LHCN-M2 (cell line): ENCODE data around the gene TENM4. TPM values are rescaled to one million over a fixed set of nuclear protein-coding genes. Genes with fewer than 3 reads are reported as not detected.

Experiments
- DNase-seq: peaks from one replicate; pipeline ENCODE4 v3.0.0-alpha.2; 2012; ENCODE audit warnings: low read depth
- total RNA-seq: library from RNA; depleted of rRNA; stranded (reverse); fragments of >200 nt; gene quantifications from 2 replicates; pipeline ENCODE4 v1.2.3, GENCODE V29; 2014

TENM4 gene
- total RNA-seq, 1 experiment from 2014 or later, result 0.06 TPM

GRCh38 chr11:78763664-78764063 lies 677.2 kb downstream of the TENM4 start:
- no peak for DNase-seq

- DNase-seq, result no peak
Observed at GRCh38 chr11:78762105-78762504, 678.7 kb downstream of the TENM4 start.

GRCh38 chr11:78759071-78759470 lies 681.8 kb downstream of the TENM4 start:
- DNase-seq, result no peak

GRCh38 chr11:78753297-78753696 lies 687.5 kb downstream of the TENM4 start:
- DNase-seq, result no peak

DNA sequence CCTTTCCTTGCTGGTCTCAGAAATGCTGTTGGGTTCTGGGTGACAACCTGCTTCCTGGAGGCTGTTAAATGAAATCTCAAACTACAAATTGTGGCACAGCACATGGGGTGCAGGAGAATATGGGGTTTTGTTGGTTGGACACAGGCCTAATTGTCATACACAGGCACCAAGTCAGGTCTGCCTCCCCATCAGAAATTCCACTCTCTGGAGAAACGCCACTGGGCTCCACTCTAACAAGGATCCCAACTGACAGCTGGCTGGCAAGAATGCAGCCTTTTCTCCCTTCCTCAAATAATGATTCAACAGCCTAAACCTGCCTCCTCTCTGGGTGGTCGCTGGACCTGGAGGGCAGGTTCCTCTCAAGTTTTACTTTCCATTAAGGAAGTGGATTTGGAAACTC lies 688.3 kb downstream of the TENM4 start:
- no peak for DNase-seq

GRCh38 chr11:78748918-78749690 lies 691.7 kb downstream of the TENM4 start:
- DNase-seq, result no peak

GRCh38 chr11:78744949-78745348 lies 695.9 kb downstream of the TENM4 start:
- no peak for DNase-seq

DNA sequence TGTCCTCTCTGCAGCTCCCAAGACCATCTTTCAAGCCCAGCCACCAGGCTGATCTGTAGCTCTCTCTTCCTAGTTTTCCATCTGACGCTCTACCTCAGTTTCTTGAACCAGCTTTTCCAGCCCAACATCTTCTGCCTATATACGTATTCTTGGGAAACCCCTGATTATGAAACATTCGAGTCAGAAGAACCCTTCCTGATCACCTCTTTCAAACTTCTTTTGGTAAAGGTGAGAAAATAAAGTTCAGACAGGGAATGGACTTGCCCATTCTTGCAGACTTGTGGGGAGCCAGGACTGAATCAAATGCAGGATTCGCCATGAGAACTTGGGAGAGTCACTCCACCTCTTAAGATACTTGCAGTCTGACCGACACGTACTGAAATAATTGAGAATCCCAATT lies 696.6 kb downstream of the TENM4 start:
- DNase-seq, result no peak

GRCh38 chr11:78742430-78742829 lies 698.4 kb downstream of the TENM4 start:
- no peak for DNase-seq

DNA sequence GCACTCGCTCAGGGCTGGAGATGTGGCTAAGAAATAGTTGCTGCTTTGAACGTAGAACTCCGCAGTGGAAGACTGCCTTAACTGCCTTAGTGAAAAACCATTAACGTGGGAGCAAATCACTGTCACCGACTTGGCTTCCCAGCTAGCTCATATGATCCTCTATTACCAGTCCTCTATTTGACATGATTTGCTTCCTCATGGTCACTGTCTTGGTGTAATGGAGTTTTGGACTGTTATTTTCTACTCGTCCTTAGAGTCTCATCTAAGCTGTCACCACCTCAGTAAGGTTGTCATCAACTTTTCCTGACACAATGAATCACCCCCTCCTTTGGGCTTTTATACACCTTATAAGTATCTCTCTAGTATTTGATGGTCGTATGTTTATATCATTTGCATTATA lies 699.1 kb downstream of the TENM4 start:
- no peak for DNase-seq

GRCh38 chr11:78740199-78741071 lies 700.4 kb downstream of the TENM4 start:
- no peak for DNase-seq

DNA sequence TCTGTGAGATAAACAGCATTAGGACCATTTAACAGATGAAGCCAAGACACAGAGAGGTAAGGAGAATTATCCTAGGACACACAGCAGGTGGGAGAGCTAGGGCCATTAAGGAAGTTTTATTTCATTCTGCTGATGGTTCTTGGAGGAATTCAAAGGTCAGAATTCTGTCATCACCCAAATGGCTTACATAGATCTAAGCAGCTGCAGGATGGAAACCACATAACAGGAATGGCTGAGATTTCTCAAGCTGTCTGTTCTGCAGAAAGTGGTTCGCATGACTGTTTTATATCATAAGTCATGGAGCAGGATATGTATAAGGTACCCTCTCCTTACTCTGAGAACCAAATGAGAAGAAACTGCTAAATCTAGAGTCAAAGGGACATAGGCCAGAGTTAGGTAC lies 702.9 kb downstream of the TENM4 start:
- no peak for DNase-seq

- no peak for DNase-seq
Observed at GRCh38 chr11:78737301-78737700, 703.5 kb downstream of the TENM4 start.

- no peak for DNase-seq
Observed at GRCh38 chr11:78735711-78736110, 705.1 kb downstream of the TENM4 start.

- DNase-seq, result no peak
Observed at GRCh38 chr11:78733031-78733430, 707.8 kb downstream of the TENM4 start.

- no peak for DNase-seq
Observed at GRCh38 chr11:78732246-78732645, 708.6 kb downstream of the TENM4 start.

- no peak for DNase-seq
Observed at GRCh38 chr11:78731027-78731426, 709.8 kb downstream of the TENM4 start.

GRCh38 chr11:78730267-78730824 lies 710.5 kb downstream of the TENM4 start:
- no peak for DNase-seq

DNA sequence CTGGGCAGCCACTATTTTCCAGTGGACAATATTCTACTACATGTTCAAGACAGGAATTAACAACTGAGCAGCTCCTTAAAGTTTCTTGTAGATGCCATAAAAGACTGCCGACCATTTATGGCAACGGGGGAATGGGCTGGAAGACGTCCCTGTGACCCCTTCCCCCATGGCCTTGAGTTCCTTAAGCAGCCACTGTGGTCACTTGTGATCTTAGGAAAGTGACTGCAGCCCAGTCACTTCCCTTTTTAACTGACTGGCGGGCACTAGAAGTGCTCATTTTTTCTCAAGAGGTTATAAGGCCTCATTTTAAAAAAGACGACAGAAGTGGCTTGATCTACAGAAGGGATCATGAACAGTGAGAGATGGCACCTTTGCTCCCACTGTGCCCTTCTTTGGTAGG lies 713.0 kb downstream of the TENM4 start:
- no peak for DNase-seq

DNA sequence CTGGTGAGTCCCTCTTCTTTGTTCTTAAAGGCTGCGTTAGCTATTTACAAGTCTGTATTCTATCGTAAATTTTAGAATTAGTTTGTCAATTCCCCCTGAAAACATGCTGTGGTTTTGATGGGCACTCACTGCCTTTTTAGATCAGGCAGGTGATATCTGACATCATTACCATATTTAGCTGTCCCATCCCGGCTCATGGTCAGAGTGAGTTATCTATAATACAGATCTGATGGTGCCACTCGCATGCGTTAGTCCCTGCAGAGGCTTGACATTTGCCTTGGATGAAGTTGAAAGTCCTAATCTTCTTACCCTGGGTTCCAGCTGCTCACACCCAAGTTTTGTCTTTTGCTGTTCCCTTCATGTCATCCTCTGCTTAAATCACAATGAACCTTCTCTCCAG lies 715.6 kb downstream of the TENM4 start:
- no peak for DNase-seq

- DNase-seq, result no peak
Observed at GRCh38 chr11:78722786-78723185, 718.0 kb downstream of the TENM4 start.

DNA sequence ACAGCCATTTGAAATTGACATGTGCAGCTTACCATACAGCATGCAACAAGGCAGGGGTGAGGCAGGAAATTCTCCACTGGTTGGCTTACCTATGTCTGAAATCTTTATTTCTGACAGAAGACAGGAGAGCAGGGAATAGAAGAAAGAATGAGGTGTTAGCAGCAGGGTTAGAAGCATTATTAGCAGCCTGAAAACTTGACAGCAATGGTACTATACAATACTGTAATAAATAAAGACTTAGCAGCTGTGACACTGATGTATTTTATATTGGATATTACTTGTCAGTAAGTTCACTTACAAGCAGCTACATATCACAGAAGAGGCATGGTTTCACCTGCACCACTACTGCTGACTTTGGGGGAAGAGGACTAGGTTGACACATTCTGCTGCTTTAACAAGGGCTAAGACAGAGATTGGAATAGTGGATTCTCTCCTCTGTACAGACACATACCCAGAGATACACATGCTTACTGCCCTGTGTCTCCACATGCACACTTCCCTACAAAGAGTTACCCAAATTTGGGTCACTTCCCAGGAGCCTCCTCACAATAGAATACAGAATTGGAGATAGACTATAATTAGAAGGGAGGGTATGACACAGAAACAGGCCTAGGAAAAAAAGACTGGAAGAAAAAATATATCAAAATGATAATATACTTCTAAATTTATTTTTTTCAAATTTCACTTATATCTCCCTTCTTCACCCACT lies 720.4 kb downstream of the TENM4 start:
- DNase-seq, result no peak
